ENCODE results near the gene MC3R. TPM values are rescaled to one million over a fixed set of nuclear protein-coding genes. Genes with fewer than 3 reads are reported as not detected.

The MC3R gene
- total and polyA plus RNA-seq, 3 donors from 2014 or later = not detected

DNA sequence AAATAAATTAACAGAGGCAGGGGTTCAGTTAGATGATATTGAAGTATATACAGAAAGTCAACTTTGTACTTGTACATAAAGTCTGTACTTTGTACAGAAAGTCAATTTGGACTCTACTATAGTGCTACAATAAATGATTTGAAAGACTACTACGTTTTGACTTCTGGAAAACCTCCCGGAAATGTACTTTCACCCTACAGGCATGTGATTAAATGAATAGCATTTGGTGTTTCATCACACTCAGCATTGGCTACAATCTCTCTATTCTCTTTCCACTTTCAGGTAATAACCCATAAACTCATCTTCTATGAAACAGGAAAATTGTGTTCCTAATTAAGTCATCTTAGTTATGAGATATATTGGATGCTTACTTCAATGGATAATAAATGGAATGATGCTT is 25.6 kb upstream of the MC3R start:
- 67 to 77% methylated on average over 2 of the region's 2 CpGs for WGBS, 2 donors
- no peak for DNase-seq
- TF ChIP-seq POLR2A (IDR thresholded peaks at IDR 0.05) = no peak
- TF ChIP-seq, protein P1, sequence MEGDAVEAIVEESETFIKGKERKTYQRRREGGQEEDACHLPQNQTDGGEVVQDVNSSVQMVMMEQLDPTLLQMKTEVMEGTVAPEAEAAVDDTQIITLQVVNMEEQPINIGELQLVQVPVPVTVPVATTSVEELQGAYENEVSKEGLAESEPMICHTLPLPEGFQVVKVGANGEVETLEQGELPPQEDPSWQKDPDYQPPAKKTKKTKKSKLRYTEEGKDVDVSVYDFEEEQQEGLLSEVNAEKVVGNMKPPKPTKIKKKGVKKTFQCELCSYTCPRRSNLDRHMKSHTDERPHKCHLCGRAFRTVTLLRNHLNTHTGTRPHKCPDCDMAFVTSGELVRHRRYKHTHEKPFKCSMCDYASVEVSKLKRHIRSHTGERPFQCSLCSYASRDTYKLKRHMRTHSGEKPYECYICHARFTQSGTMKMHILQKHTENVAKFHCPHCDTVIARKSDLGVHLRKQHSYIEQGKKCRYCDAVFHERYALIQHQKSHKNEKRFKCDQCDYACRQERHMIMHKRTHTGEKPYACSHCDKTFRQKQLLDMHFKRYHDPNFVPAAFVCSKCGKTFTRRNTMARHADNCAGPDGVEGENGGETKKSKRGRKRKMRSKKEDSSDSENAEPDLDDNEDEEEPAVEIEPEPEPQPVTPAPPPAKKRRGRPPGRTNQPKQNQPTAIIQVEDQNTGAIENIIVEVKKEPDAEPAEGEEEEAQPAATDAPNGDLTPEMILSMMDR (IDR thresholded peaks at IDR 0.05) = no peak
- no peaks in the 10 kb centered on the region for H3K4me1 ChIP-seq
- H3K27me3 ChIP-seq = no peaks in the 10 kb centered on the region
- no peaks in the 10 kb centered on the region for H3K36me3 ChIP-seq (ENCODE audit: low read depth, missing control alignments)
- intact Hi-C loops (cut with DNase I; ENCODE audit: low total_unique reads) = no loop called here
- no peak overlapping the region for H3K4me3 ChIP-seq
- no peaks in the 10 kb centered on the region for H3K9me3 ChIP-seq
- no peak overlapping the region for H3K27ac ChIP-seq

DNA sequence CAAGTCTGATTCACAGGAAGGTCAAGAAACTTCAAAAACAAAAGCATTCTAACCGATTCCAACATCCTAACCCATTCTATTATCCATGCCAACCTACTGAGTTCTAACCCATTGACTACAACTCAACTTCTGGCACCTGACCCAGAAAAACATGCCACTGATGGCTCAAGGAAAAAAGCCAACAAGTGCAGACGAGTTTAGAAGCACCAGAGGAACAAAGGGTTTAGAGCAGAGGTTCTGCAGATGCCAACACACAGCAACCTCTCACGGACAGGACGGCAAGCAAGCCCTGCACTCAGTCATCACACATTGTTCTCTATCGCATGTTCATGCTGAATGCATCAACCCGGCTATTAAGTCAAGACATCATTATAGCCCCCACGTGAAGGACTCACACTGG is 25.2 kb upstream of the MC3R start:
- no peaks in the 10 kb centered on the region for H3K27me3 ChIP-seq
- no peaks in the 10 kb centered on the region for H3K9me3 ChIP-seq
- intact Hi-C loops (cut with DNase I; ENCODE audit: low total_unique reads) = no loop called here
- no peak overlapping the region for H3K27ac ChIP-seq
- no peaks in the 10 kb centered on the region for H3K4me1 ChIP-seq
- DNase-seq = no peak
- H3K36me3 ChIP-seq (ENCODE audit: low read depth, missing control alignments) = no peaks in the 10 kb centered on the region
- TF ChIP-seq POLR2A (IDR thresholded peaks at IDR 0.05) = no peak
- TF ChIP-seq, protein P1 (IDR thresholded peaks at IDR 0.05) = no peak
- 75 to 82% methylated on average over 7 of the region's 7 CpGs for WGBS, 2 donors
- H3K4me3 ChIP-seq = no peak overlapping the region

DNA sequence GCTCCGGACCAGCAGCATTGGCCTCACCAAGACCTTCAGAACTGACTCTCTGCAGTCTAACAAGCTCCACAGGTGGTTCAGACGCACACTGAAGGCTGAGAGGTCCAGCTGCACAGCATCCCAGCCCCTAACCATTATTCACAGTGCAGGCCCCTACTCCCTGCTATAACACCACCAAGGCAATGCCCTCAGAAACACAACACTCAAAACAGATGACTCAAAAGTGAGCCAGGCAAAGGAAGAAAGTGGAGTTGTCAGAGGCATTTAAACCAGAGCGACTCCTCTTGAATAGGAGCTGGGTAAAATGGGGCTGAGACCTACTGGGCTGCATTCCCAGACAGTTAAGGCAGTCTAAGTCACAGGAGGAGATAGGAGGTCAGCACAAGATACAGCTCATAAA is 20.5 kb upstream of the MC3R start:
- no peaks in the 10 kb centered on the region for H3K4me1 ChIP-seq
- no peaks in the 10 kb centered on the region for H3K9me3 ChIP-seq
- no peak overlapping the region for H3K27ac ChIP-seq
- no peak for DNase-seq
- TF ChIP-seq POLR2A (IDR thresholded peaks at IDR 0.05) = no peak
- no peaks in the 10 kb centered on the region for H3K36me3 ChIP-seq (ENCODE audit: low read depth, missing control alignments)
- intact Hi-C loops (cut with DNase I; ENCODE audit: low total_unique reads) = no loop called here
- 72 to 88% methylated on average over 3 of the region's 3 CpGs for WGBS, 2 donors
- H3K27me3 ChIP-seq = no peaks in the 10 kb centered on the region
- H3K4me3 ChIP-seq = no peak overlapping the region

DNA sequence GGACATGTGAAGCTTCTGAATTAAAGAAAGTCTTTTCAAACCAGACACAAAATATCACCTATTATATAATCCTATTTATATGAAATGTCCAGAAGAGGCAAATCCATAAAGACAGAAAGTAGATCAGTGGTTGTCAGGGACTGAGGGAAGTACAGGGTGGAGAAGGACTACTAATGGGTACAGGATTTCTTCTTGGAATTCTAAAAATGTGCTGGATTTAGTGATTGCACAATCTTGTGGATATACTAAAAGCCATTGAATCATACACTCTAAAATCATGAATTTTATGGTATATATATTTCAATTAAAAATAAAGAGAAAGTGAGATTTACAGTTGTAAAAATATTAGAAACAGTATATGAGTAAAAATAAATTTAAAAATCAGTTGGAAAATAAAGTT is 18.7 kb upstream of the MC3R start:
- Histone ChIP-seq H3K9me3 (no peaks in the 10 kb centered on the region), H3K4me3 (no peak overlapping the region), H3K4me1 (no peaks in the 10 kb centered on the region), H3K27ac (no peak overlapping the region), H3K36me3 (ENCODE audit: low read depth, missing control alignments) (no peaks in the 10 kb centered on the region), H3K27me3 (no peaks in the 10 kb centered on the region)
- intact Hi-C loops (cut with DNase I; ENCODE audit: low total_unique reads) = no loop called here
- TF ChIP-seq, protein P1 (IDR thresholded peaks at IDR 0.05) = no peak
- no peak for TF ChIP-seq POLR2A (IDR thresholded peaks at IDR 0.05)
- DNase-seq = no peak

DNA sequence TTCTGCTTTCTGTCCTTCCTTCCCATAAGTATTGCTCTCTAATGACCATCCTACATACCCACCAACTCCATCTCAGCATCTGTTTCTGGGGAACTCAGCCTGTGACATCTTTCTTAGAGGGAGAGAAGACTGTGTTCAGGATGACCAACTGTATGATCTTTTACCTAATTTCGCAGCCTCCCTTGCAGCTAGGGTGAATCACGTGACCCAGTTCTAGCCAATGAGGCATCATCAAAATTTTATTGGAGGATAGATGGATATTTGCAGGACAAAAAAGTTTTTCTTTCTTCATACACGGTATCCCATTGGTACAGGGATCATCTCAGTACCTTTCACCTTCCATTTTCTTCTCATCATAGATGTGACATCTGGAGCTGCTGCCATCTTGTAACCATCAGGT is 14.4 kb upstream of the MC3R start:
- no peaks in the 10 kb centered on the region for H3K4me1 ChIP-seq
- 87 to 89% methylated on average over 3 of the region's 3 CpGs for whole genome bisulfite sequencing, 2 donors

More for the DNA sequence above, 14.4 kb upstream of the MC3R start:
- no peak for DNase-seq
- H3K27ac ChIP-seq = no peak overlapping the region
- H3K36me3 ChIP-seq (ENCODE audit: low read depth, missing control alignments) = no peaks in the 10 kb centered on the region
- no peaks in the 10 kb centered on the region for H3K27me3 ChIP-seq
- no peaks in the 10 kb centered on the region for H3K9me3 ChIP-seq
- intact Hi-C loops (cut with DNase I; ENCODE audit: low total_unique reads) = no loop called here
- TF ChIP-seq POLR2A (IDR thresholded peaks at IDR 0.05) = no peak
- TF ChIP-seq, protein P1 (IDR thresholded peaks at IDR 0.05) = no peak
- no peak overlapping the region for H3K4me3 ChIP-seq
